Uterus (tissue), 4 donors: ENCODE data around the gene SLBP. TPM values are rescaled to one million over a fixed set of nuclear protein-coding genes. Genes with fewer than 3 reads are reported as not detected.
A peak's percentile ranks its signal among the peaks of the same experiment; 100 is the strongest.

Experiments used
- DNase-seq, 2 donors: peaks; one replicate each; pipeline ENCODE4 v3.0.0-alpha.2; 2019 to 2020
- H3K27ac ChIP-seq, 2 donors: fragments of 200-600 bp; sonication (generic); 1 replicate in 1 of 2; 2 replicates in 1 of 2; pipeline ENCODE4 v1.5.1; 2016 to 2018
- H3K27me3 ChIP-seq, 2 donors: fragments of 200-600 bp; sonication (generic); one replicate each; pipeline ENCODE4 v1.5.1; 2018 to 2019; ENCODE audit warnings: control low read depth in 1 of 2
- H3K36me3 ChIP-seq, 2 donors: fragments of 200-600 bp; sonication (generic); one replicate each; pipeline ENCODE4 v1.5.1; 2019; ENCODE audit warnings: control low read depth in 1 of 2
- H3K4me1 ChIP-seq, 2 donors: fragments of 200-600 bp; sonication (generic); one replicate each; pipeline ENCODE4 v1.5.1; 2018 to 2019; ENCODE audit warnings: control low read depth in 1 of 2
- H3K4me3 ChIP-seq, 2 donors: fragments of 200-600 bp; sonication (generic); 1 replicate in 1 of 2; 2 replicates in 1 of 2; pipeline ENCODE4 v1.5.1; 2018 to 2019; ENCODE audit warnings: mild to moderate bottlenecking in 1 of 2
- H3K9me3 ChIP-seq, 2 donors: fragments of 200-600 bp; sonication (generic); one replicate each; pipeline ENCODE4 v1.5.1; 2019; ENCODE audit warnings: control low read depth in 1 of 2
- CTCF ChIP-seq, 4 experiments: fragments of 200-600 bp in 2 of 4; fragments of 450-650 bp in 2 of 4; sonication (generic) in 2 of 4; IDR thresholded peaks; one replicate each; pipeline ENCODE4 v1.5.1; 2016 to 2019; ENCODE audit warnings: antibody characterized with exemption in 4 of 4, mild to moderate bottlenecking in 2 of 4, moderate library complexity in 1 of 4
- POLR2A ChIP-seq, 2 donors: fragments of 450-650 bp; IDR thresholded peaks; one replicate each; pipeline ENCODE4 v1.6.1; 2016; ENCODE audit warnings: antibody characterized with exemption in 2 of 2, mild to moderate bottlenecking in 1 of 2, moderate library complexity in 1 of 2
- intact Hi-C: fragments of 100-400 bp; cut with DNase I; formaldehyde crosslinking; loops from one replicate; pipeline ENCODE4 v1.15.1; 2023; ENCODE audit warnings: low total_unique reads
- total RNA-seq, 4 donors: library from RNA; depleted of rRNA in 3 of 4; stranded (reverse); fragments of >200 nt in 3 of 4; gene quantifications; one replicate each; pipeline versions ENCODE4 v1.1.0 to v1.2.4, GENCODE V29; 2014 to 2023
- donor health status: DM: yes; HTN: yes; CAD: no.

SLBP gene
- total RNA-seq, 4 donors from 2014 or later: 25.0 to 56.4 (median 41.4) TPM

DNA sequence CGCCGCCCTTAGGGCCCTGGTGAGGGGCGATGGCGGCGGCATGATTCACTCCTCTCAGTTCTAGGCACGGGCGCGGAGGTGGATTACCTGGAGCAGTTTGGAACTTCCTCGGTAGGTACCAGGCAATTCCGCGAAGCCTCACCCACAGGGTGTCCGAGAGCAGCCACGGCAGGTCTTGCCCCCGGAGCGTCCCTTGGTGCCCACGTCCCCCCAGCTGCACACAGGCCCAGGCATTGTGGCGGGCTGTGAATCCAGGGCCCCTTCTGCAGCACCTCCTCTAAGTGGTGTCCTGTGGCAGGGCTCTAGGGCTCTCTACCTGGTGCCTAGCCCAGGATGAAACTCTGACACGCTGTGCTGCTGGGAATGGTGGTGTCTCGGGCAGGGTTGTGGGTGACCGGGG lies 23.1 kb upstream of the SLBP start:
- DNase-seq: no peak
- Histone ChIP-seq H3K4me3 (no peak overlapping the region), H3K27ac (no peak overlapping the region), H3K9me3 (no peaks in the 10 kb centered on the region), H3K27me3 (no peaks in the 10 kb centered on the region), H3K4me1 (no peaks in the 10 kb centered on the region), H3K36me3 (no peaks in the 10 kb centered on the region)
- TF ChIP-seq POLR2A (IDR thresholded peaks at IDR 0.05) (no peak), CTCF (IDR thresholded peaks at IDR 0.05) (no peak)
- intact Hi-C loops: no loop called here

GRCh38 chr4:1732911-1733310 lies 20.8 kb upstream of the SLBP start:
- TF ChIP-seq CTCF (IDR thresholded peaks at IDR 0.05): no peak
- no peak for TF ChIP-seq POLR2A (IDR thresholded peaks at IDR 0.05)
- Histone ChIP-seq H3K36me3 (no peaks in the 10 kb centered on the region), H3K4me1 (no peaks in the 10 kb centered on the region), H3K9me3 (no peaks in the 10 kb centered on the region), H3K27ac (no peak overlapping the region), H3K4me3 (no peak overlapping the region), H3K27me3 (no peaks in the 10 kb centered on the region)
- DNase-seq: no peak
- intact Hi-C loops: no loop called here

GRCh38 chr4:1731180-1731579 lies 19.1 kb upstream of the SLBP start:
- Histone ChIP-seq H3K9me3 (no peaks in the 10 kb centered on the region), H3K4me3 (no peak overlapping the region), H3K36me3 (no peaks in the 10 kb centered on the region), H3K27ac (no peak overlapping the region), H3K27me3 (no peaks in the 10 kb centered on the region), H3K4me1 (no peaks in the 10 kb centered on the region)
- DNase-seq: no peak
- TF ChIP-seq POLR2A (IDR thresholded peaks at IDR 0.05) (no peak), CTCF (IDR thresholded peaks at IDR 0.05) (no peak)
- intact Hi-C loops: no loop called here

DNA sequence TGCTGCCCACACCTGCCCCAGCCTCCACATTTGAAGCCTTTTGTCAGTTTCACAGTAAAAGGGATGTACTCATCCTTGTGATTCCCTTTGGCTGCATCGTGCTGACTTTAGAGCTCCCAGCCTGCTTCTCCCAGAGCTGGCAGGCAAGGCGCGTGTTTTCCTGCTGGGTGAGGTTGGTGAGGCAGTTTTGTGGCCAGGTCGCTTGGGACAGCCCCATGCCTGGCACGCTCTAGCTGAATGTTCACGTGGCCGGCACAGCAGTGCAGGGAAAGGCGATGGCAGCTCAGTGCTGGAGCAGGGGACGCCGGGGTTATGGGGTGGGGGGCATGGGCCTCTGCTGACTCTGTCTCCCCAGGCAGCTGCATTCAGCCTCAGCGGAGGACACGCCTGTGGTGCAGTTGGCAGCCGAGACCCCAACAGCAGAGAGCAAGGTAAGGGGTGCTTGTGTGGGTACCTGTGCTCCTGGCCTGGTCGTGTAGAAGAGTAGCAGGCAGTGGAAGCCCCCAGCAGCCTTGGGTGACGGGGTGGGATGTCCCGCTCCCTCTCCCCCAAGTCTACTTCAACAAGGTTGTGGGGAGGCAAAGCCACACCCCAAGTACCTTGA lies 18.5 kb upstream of the SLBP start:
- Histone ChIP-seq H3K27ac (no peak overlapping the region), H3K27me3 (no peaks in the 10 kb centered on the region), H3K36me3 (no peaks in the 10 kb centered on the region), H3K4me1 (no peaks in the 10 kb centered on the region), H3K4me3 (no peak overlapping the region), H3K9me3 (no peaks in the 10 kb centered on the region)
- TF ChIP-seq POLR2A (IDR thresholded peaks at IDR 0.05) (no peak), CTCF (IDR thresholded peaks at IDR 0.05) (no peak)
- DNase-seq: no peak
- intact Hi-C loops: no loop called here

DNA sequence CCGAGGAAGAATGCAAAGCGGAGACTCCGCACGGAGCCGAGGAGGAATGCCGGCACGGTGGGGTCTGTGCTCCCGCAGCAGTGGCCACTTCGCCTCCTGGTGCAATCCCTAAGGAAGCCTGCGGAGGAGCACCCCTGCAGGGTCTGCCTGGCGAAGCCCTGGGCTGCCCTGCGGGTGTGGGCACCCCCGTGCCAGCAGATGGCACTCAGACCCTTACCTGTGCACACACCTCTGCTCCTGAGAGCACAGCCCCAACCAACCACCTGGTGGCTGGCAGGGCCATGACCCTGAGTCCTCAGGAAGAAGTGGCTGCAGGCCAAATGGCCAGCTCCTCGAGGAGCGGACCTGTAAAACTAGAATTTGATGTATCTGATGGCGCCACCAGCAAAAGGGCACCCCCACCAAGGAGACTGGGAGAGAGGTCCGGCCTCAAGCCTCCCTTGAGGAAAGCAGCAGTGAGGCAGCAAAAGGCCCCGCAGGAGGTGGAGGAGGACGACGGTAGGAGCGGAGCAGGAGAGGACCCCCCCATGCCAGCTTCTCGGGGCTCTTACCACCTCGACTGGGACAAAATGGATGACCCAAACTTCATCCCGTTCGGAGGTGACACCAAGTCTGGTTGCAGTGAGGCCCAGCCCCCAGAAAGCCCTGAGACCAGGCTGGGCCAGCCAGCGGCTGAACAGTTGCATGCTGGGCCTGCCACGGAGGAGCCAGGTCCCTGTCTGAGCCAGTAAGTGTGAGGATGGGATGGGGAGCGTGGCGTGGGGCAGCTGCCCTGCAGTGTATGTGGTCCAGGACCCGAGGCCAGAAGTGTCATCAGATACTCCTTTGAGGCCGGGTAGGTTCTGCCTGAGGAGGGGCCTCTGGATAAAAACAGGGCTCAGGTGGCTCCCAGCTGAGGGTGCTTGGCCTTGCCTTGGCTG lies 16.2 kb upstream of the SLBP start:
- intact Hi-C loops: loop anchor here (5.0 kb wide), 1 partner anchor 36 kb away; no protein-coding TSS in a partner anchor
- no peaks in the 10 kb centered on the region for H3K27me3 ChIP-seq
- no peak for TF ChIP-seq CTCF (IDR thresholded peaks at IDR 0.05)
- TF ChIP-seq POLR2A (IDR thresholded peaks at IDR 0.05): no peak
- peak overlapping the region in 1 of 2 donors; percentile 25 for H3K27ac ChIP-seq
- H3K4me3 ChIP-seq: no peak overlapping the region
- no peaks in the 10 kb centered on the region for H3K36me3 ChIP-seq
- no peaks in the 10 kb centered on the region for H3K4me1 ChIP-seq
- no peak for DNase-seq
- H3K9me3 ChIP-seq: no peaks in the 10 kb centered on the region
